BE2C (cell line): ENCODE results near the gene SLC30A3.
"Not testable (repeated sequence)": the region's sequence is repeated elsewhere in the genome, so short reads cannot be mapped to it uniquely, and the experiment has no call there.

Experiments used
- DNase-seq: peaks from one replicate; pipeline ENCODE4 v3.0.0-alpha.2; 2020
- H3K27me3 ChIP-seq: fragments of 250-450 bp; sonication (Bioruptor Pico); 2 replicates; pipeline ENCODE4 v1.5.1; 2020; ENCODE audit warnings: mild to moderate bottlenecking
- H3K36me3 ChIP-seq: fragments of 250-450 bp; sonication (Bioruptor Pico); 2 replicates; pipeline ENCODE4 v1.5.1; 2020; ENCODE audit warnings: mild to moderate bottlenecking
- H3K4me1 ChIP-seq: fragments of 250-450 bp; sonication (Bioruptor Pico); 2 replicates; pipeline ENCODE4 v1.5.1; 2020
- H3K4me3 ChIP-seq: 2 replicates; pipeline ENCODE4 v1.5.1; 2011; ENCODE audit warnings: low read depth, low read length
- H3K9me3 ChIP-seq: fragments of 250-450 bp; sonication (Bioruptor Pico); 2 replicates; pipeline ENCODE4 v1.5.1; 2020
- TF ChIP-seq, protein P1 (sequence below): IDR thresholded peaks from 2 replicates; pipeline ENCODE4 v1.5.1; 2012; ENCODE audit warnings: mild to moderate bottlenecking, low read depth, low read length

The SLC30A3 gene

DNA sequence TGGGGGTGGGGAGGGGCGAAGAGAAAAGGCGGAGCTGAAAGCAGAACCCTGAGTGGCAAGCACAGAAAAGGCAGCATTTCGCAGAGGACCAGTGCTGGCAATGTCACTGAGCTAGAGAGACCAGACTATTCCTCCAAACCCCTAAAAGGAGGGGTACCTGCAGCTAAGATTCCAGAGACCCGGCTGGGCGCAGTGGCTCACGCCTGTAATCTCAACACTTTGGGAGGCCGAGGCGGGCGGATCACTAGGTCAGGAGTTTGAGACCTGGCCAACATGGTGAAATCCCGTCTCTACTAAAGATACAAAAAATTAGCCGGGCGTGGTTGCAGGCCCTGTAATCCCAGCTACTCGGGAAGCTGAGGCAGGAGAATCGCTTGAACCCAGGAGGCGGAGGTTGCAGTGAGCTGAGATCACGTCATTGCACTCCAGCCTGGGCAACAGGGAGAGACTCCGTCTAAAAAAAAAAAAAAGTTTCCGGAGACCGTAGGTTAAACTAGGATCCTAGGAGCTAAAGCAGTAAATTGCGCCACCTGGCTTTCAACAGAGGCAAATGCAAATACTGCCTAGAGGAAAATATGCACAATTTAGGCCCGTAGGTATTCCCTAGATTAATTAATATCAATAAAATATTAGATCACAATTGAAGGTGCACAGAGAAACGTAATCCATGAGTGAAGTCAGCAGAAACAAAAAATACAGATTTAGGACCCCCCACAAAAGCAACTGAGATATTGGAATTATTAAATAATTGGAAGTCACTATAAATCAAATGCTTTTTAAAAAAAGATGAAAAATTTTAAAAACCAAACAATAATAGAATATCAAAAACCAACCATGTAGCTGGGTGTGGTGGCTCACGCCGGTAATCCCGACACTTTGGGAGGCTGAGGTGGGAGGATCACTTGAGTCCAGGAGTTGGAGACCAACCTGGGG, 40.5 kb upstream of the SLC30A3 start:
- peak; percentile 68 for DNase-seq
- Histone ChIP-seq H3K27me3 (peaks cover 27% of the 10 kb centered on the region), H3K9me3 (no peaks in the 10 kb centered on the region), H3K36me3 (no peaks in the 10 kb centered on the region), H3K4me1 (peaks cover 10% of the 10 kb centered on the region), H3K4me3 (peak overlapping the region; percentile 45)
- TF ChIP-seq, protein P1, sequence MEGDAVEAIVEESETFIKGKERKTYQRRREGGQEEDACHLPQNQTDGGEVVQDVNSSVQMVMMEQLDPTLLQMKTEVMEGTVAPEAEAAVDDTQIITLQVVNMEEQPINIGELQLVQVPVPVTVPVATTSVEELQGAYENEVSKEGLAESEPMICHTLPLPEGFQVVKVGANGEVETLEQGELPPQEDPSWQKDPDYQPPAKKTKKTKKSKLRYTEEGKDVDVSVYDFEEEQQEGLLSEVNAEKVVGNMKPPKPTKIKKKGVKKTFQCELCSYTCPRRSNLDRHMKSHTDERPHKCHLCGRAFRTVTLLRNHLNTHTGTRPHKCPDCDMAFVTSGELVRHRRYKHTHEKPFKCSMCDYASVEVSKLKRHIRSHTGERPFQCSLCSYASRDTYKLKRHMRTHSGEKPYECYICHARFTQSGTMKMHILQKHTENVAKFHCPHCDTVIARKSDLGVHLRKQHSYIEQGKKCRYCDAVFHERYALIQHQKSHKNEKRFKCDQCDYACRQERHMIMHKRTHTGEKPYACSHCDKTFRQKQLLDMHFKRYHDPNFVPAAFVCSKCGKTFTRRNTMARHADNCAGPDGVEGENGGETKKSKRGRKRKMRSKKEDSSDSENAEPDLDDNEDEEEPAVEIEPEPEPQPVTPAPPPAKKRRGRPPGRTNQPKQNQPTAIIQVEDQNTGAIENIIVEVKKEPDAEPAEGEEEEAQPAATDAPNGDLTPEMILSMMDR = peak; percentile 86

DNA sequence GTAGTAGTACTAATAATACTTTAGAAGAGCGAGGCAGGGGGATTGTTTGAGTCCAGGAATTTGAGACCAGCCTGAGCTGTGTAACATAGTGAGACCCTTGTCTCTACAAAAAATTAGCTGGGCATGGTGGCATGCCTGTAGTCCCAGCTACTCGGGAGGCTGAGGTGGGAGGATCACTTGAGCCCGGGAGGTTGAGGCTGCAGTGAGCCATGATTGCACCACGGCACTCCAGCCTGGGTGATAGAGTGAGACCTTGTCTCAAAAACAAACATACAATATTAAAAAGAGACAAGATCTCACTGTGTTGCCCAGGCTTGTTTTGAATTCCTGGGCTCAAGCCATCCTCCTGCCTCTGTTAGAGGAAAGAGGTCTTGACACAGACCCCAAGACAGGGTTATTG, 37.8 kb upstream of the SLC30A3 start:
- not testable (repeated sequence) for DNase-seq, H3K36me3 ChIP-seq, H3K4me3 ChIP-seq

DNA sequence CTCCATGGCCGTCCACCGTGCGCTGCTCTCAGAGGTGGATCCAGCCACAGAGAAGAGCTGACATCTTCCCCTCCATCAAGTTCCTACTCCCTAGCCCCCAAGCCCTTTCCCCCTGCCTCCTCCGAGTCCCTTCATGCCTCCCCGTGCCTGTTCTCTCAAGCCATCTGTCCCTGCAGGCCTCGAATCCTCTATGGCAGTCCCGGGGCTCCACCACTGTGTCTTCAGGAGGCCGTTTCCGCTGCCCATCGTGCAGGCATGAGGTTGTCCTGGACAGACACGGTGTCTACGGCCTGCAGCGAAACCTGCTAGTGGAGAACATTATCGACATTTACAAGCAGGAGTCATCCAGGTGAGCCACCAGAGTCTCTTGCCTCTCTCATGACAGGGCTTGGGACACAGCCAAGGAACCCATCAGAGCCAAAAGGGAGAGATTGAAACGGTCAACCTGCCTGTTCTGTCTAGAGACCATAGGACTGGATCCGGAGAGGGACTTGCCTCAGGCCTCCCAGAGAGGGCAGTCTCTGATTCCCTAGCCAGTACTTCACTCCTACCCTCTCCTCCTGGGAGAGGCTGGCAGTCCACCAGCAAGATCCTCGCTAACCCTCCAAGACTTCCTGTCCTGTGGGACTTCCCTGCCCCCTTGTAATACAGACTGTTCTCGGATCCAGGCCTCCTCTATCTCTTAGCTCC, 35.7 kb upstream of the SLC30A3 start:
- TF ChIP-seq, protein P1 = no peak
- H3K9me3 ChIP-seq = no peaks in the 10 kb centered on the region
- no peak for DNase-seq
- no peaks in the 10 kb centered on the region for H3K36me3 ChIP-seq
- H3K4me1 ChIP-seq = peaks cover 6% of the 10 kb centered on the region
- no peak overlapping the region for H3K4me3 ChIP-seq
- no peaks in the 10 kb centered on the region for H3K27me3 ChIP-seq

More for the DNA sequence above, 37.8 kb upstream of the SLC30A3 start:
- H3K9me3 ChIP-seq, H3K4me1 ChIP-seq, H3K27me3 ChIP-seq: not testable (repeated sequence)

DNA sequence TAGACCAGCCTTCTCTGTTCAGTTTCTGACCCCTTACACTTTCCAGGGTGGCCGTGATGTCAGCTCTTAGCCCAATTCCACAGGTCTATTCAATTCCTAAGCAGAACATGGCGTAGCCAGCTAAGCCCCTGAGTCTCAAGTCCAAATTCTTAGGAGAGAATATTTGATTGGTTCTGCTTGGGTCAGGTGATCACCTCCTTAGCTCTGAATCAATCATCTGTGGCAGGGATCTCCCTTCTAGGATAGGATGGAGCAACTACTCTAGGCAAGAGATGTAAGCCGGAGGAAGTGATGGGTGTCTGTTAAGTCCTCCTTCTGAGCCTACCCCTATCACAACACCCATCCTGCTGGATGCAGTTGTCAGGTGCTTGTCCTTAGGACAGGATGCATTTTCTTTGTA, 34.3 kb upstream of the SLC30A3 start:
- Histone ChIP-seq H3K4me3 (no peak overlapping the region), H3K27me3 (no peaks in the 10 kb centered on the region), H3K4me1 (no peaks in the 10 kb centered on the region; the same call in 1 of the 2 replicates), H3K36me3 (no peaks in the 10 kb centered on the region), H3K9me3 (no peaks in the 10 kb centered on the region)
- TF ChIP-seq, protein P1 = no peak
- no peak for DNase-seq

DNA sequence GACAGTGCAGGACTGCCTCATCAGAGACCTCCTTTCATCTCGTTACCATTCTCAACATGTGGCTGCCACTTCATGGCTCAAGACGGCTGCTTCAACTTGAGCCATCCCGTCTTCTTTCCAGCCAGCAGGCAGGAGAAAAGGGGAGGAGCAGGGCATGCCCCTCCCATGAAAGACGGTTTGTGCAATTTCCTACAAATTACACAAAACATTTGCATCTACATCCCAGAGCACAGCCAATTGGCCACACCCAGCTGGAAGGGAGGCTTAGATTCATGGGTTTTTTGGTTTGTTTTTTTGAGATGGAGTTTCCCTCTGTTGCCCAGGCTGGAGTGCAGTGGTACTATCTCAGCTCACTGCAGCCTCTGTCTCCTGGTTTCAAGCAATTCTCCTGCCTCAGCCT, 33.6 kb upstream of the SLC30A3 start:
- TF ChIP-seq, protein P1 = no peak
- H3K9me3 ChIP-seq = no peaks in the 10 kb centered on the region

DNA sequence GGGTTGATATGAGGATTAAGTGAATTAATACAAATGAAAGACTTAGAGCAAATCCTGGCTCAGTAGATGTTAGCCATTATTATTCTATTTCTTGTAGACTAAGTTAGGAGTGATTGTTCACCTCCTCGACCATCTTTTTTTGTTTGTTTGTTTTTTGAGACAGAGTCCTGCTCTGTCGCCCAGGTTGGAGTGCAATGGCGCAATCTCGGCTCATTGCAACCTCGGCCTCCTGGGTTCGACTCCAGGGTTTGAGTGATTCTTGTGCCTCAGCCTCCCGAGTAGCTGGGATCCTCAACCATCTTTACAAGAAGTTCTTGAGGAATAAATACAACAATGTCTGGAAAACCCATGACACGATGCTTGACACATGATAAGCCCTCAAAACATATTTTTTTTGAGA, 32.1 kb upstream of the SLC30A3 start:
- H3K27me3 ChIP-seq = no peaks in the 10 kb centered on the region
- H3K4me3 ChIP-seq = no peak overlapping the region
- H3K36me3 ChIP-seq = no peaks in the 10 kb centered on the region
- TF ChIP-seq, protein P1 = no peak
- H3K9me3 ChIP-seq = no peaks in the 10 kb centered on the region
- DNase-seq = no peak
- no peaks in the 10 kb centered on the region; the same call in 1 of the 2 replicates for H3K4me1 ChIP-seq

More for the DNA sequence above, 33.6 kb upstream of the SLC30A3 start:
- DNase-seq = no peak
- Histone ChIP-seq H3K27me3 (no peaks in the 10 kb centered on the region), H3K4me1 (no peaks in the 10 kb centered on the region; the same call in 1 of the 2 replicates), H3K36me3 (no peaks in the 10 kb centered on the region), H3K4me3 (no peak overlapping the region)
